Skin epidermis (tissue), 12 donors: ENCODE measurements around the gene DMRT1.

Experiments
- H3K27ac ChIP-seq, 21 experiments: fragments of 200-600 bp; sonication (generic) in 11 of 21; one replicate each; pipeline ENCODE4 v1.5.0; 2020; ENCODE audit warnings: mild to moderate bottlenecking in 3 of 21, inconsistent platforms in 2 of 21, moderate library complexity in 2 of 21
- H3K4me3 ChIP-seq, 7 experiments: fragments of 200-600 bp; sonication (generic) in 2 of 7; one replicate each; pipeline ENCODE4 v1.5.0; 2020; ENCODE audit warnings: inconsistent platforms in 2 of 7, mild to moderate bottlenecking in 2 of 7, moderate library complexity in 1 of 7

DMRT1 gene

GRCh38 chr9:967436-967835 lies 125.9 kb downstream of the DMRT1 start:
- Histone ChIP-seq H3K27ac (no peak overlapping the region), H3K4me3 (no peak overlapping the region)

- H3K4me3 ChIP-seq: no peak overlapping the region
Observed at GRCh38 chr9:967903-968641, 126.6 kb downstream of the DMRT1 start.

GRCh38 chr9:969310-970150 lies 128.0 kb downstream of the DMRT1 start:
- Histone ChIP-seq H3K27ac (no peak overlapping the region), H3K4me3 (no peak overlapping the region)

More at GRCh38 chr9:967903-968641, 126.6 kb downstream of the DMRT1 start:
- no peak overlapping the region for H3K27ac ChIP-seq

- Histone ChIP-seq H3K4me3 (no peak overlapping the region), H3K27ac (no peak overlapping the region)
Observed at GRCh38 chr9:970151-970996, 128.9 kb downstream of the DMRT1 start.

- peak overlapping the region in 1 of 21 experiments; percentile 19 for H3K27ac ChIP-seq
- H3K4me3 ChIP-seq: peak overlapping the region; percentile 10 to 43 (median 21)
Observed at GRCh38 chr9:971901-972500, 130.5 kb downstream of the DMRT1 start.

GRCh38 chr9:972501-973294 lies 131.2 kb downstream of the DMRT1 start:
- no peak overlapping the region for H3K27ac ChIP-seq
- H3K4me3 ChIP-seq: peak overlapping the region in 5 of 7 experiments; percentile 20 to 43 (median 23)

GRCh38 chr9:973295-973834 lies 131.9 kb downstream of the DMRT1 start:
- Histone ChIP-seq H3K4me3 (no peak overlapping the region), H3K27ac (no peak overlapping the region)

GRCh38 chr9:974031-974995 lies 132.8 kb downstream of the DMRT1 start:
- Histone ChIP-seq H3K27ac (no peak overlapping the region), H3K4me3 (no peak overlapping the region)

GRCh38 chr9:974996-975739 lies 133.7 kb downstream of the DMRT1 start:
- Histone ChIP-seq H3K27ac (no peak overlapping the region), H3K4me3 (no peak overlapping the region)

- Histone ChIP-seq H3K27ac (no peak overlapping the region), H3K4me3 (peak overlapping the region in 1 of 7 experiments; percentile 27)
Observed at GRCh38 chr9:975740-976257, 134.3 kb downstream of the DMRT1 start.

- Histone ChIP-seq H3K27ac (peak within 1 kb of the TSS in 1 of 21 experiments; percentile 37), H3K4me3 (peak within 1 kb of the TSS in 4 of 7 experiments; percentile 11 to 27 (median 21))
Observed at GRCh38 chr9:976258-976942, 134.9 kb downstream of the DMRT1 start, which contains the start of gene DMRT3. TSS of gene DMRT3 (plus strand) at chr9:976655. CDS start at chr9:977002, 347 bp downstream.

- Histone ChIP-seq H3K27ac (peak overlapping the region in 1 of 21 experiments; percentile 37), H3K4me3 (peak overlapping the region in 4 of 7 experiments; percentile 11 to 27 (median 21))
Observed at GRCh38 chr9:976943-977837, 135.7 kb downstream of the DMRT1 start.

GRCh38 chr9:977838-978830 lies 136.6 kb downstream of the DMRT1 start:
- Histone ChIP-seq H3K27ac (peak overlapping the region in 1 of 21 experiments; percentile 17), H3K4me3 (no peak overlapping the region)
